HepG2 (cell line): ENCODE measurements around the gene APOL2. TPM values are rescaled to one million over a fixed set of nuclear protein-coding genes. Genes with fewer than 3 reads are reported as not detected.

ENCODE experiments used
- ATAC-seq: fragments of 200-7000 bp; cut with Tn5 transposase; 3 replicates; pipeline ENCODE4 v1.9.1; 2020; ENCODE audit warnings: mild to moderate bottlenecking, moderate library complexity
- BruUV-seq: library from RNA; stranded (reverse); fragments of 400-500 nt; replicated peaks from 2 replicates; lab custom pipeline; 2021; lab: Mats Ljungman, UMichigan
- CTCF ChIA-PET: fragments of 300-600 bp; formaldehyde crosslinking; extraction: SDS; loops from one replicate; lab custom pipeline; 2021; ENCODE audit warnings: low total read pairs, inconsistent platforms, low intra/inter-chr PET ratio; lab: Yijun Ruan, JAX
- POLR2A ChIA-PET: fragments of 350-600 bp; sonication (Branson Sonifier 250); formaldehyde crosslinking; loops from one replicate; lab custom pipeline; 2020; ENCODE audit warnings: antibody characterized with exemption, inconsistent platforms; lab: Yijun Ruan, JAX
- DNase-seq: peaks from one replicate; pipeline ENCODE4 v3.0.0-alpha.2; 2015; ENCODE audit warnings: low spot score
- FAIRE-seq: peaks from 3 replicates; lab custom pipeline; 2011; peaks lifted over from hg19 to GRCh38; lab: Jason Lieb, UNC
- H2AFZ ChIP-seq: one replicate; pipeline ENCODE4 v1.6.1; 2011; ENCODE audit warnings: low read length, inconsistent platforms
- H3K27ac ChIP-seq: fragments of 300-600 bp; 3 replicates; pipeline ENCODE4 v1.8.0; 2011; ENCODE audit warnings: mixed run types, mild to moderate bottlenecking, mixed read lengths, low read length, inconsistent platforms; ENCODE audit not compliant: insufficient read depth; ENCODE audit errors: extremely low read length
- H3K27me3 ChIP-seq, 2 experiments: fragments of 200-600 bp in 1 of 2; 2 replicates in 1 of 2; 3 replicates in 1 of 2; pipeline versions ENCODE4 v1.6.0 to v1.8.0; 2011; ENCODE audit warnings: low read length in 2 of 2, mild to moderate bottlenecking in 2 of 2, moderate library complexity in 2 of 2, inconsistent platforms in 1 of 2; ENCODE audit not compliant: insufficient read depth in 2 of 2, control insufficient read depth in 1 of 2
- H3K36me3 ChIP-seq, 2 experiments: fragments of 200-600 bp in 1 of 2; replicated peaks in 1 of 2; 2 replicates in 1 of 2; 3 replicates in 1 of 2; pipeline versions ENCODE4 v1.5.1 to v1.8.0; 2011; ENCODE audit warnings: low read length in 2 of 2, inconsistent platforms in 1 of 2; ENCODE audit not compliant: insufficient read depth in 2 of 2, control insufficient read depth in 1 of 2
- H3K4me1 ChIP-seq: 2 replicates; pipeline ENCODE4 v1.5.1; 2012; ENCODE audit warnings: low read length, inconsistent platforms; ENCODE audit not compliant: insufficient read depth
- H3K4me2 ChIP-seq: 2 replicates; pipeline ENCODE4 v1.6.0; 2011; ENCODE audit warnings: low read depth, low read length, inconsistent platforms
- H3K4me3 ChIP-seq, 3 experiments: fragments of 200-600 bp in 1 of 3; sonication (generic), shearing (Covaris generic) in 1 of 3; replicated peaks in 1 of 3; 2 replicates each; pipeline ENCODE4 v1.5.1; 2011 to 2016; ENCODE audit warnings: low read length in 3 of 3, inconsistent platforms in 2 of 3, low read depth in 2 of 3, mild to moderate bottlenecking in 2 of 3, control low read depth in 1 of 3, mixed read lengths in 1 of 3; ENCODE audit not compliant: insufficient read depth in 1 of 3
- H3K79me2 ChIP-seq: one replicate; pipeline ENCODE4 v1.6.1; 2011; ENCODE audit warnings: low read length, inconsistent platforms; ENCODE audit not compliant: insufficient read depth
- H3K9ac ChIP-seq: 2 replicates; pipeline ENCODE4 v1.6.0; 2011; ENCODE audit warnings: mild to moderate bottlenecking, low read depth, low read length, inconsistent platforms; ENCODE audit not compliant: insufficient read depth
- H3K9me3 ChIP-seq: 2 replicates; pipeline ENCODE4 v1.5.1; 2012; ENCODE audit warnings: mild to moderate bottlenecking, low read length
- H4K20me1 ChIP-seq: 2 replicates; pipeline ENCODE4 v1.6.0; 2011; ENCODE audit warnings: inconsistent platforms, mild to moderate bottlenecking, low read length, moderate library complexity; ENCODE audit not compliant: insufficient read depth
- ARHGAP35 ChIP-seq: sonication (generic); formaldehyde crosslinking; IDR thresholded peaks from 2 replicates; pipeline ENCODE4 v1.9.0; 2022; ENCODE audit warnings: mild to moderate bottlenecking, inconsistent platforms, moderate library complexity, missing genetic modification reagents, borderline replicate concordance
- SMYD3 ChIP-seq: sonication (generic); formaldehyde crosslinking; IDR thresholded peaks from 2 replicates; pipeline ENCODE4 v1.8.1; 2023; ENCODE audit warnings: mild to moderate bottlenecking, missing genetic modification reagents
- TBX2 ChIP-seq: sonication (generic); formaldehyde crosslinking; IDR thresholded peaks from 2 replicates; pipeline ENCODE4 v1.5.0; 2020; ENCODE audit warnings: missing genetic modification reagents, mild to moderate bottlenecking, borderline replicate concordance
- ZBTB21 ChIP-seq: sonication (generic); formaldehyde crosslinking; IDR thresholded peaks from 2 replicates; pipeline ENCODE4 v1.4.0; 2020; ENCODE audit warnings: missing genetic modification reagents
- ZNF773 ChIP-seq: sonication (generic); formaldehyde crosslinking; IDR thresholded peaks from 2 replicates; pipeline ENCODE4 v1.4.0; 2020; ENCODE audit warnings: missing genetic modification reagents, borderline replicate concordance
- ZNF776 ChIP-seq: sonication (generic); formaldehyde crosslinking; IDR thresholded peaks from 2 replicates; pipeline ENCODE4 v1.4.0; 2020; ENCODE audit warnings: mild to moderate bottlenecking, missing genetic modification reagents
- WGBS: methylation state at CpG from one replicate; pipeline ENCODE4 v1.1.6; 2017; ENCODE audit warnings: low lambda C conversion rate; 5-methylcytosine and 5-hydroxymethylcytosine counted together
- in situ Hi-C: cut with HindIII; loops from 2 replicates; pipeline ENCODE4 v1.10.0; 2017; ENCODE audit warnings: low pct_unique_long_range_greater_than_20kb; ENCODE audit not compliant: extremely low pct_ligation_motif_present
- intact Hi-C: fragments of 100-400 bp; cut with micrococcal nuclease; formaldehyde crosslinking; loops from one replicate; pipeline ENCODE4 v1.10.0; 2022; ENCODE audit not compliant: unreplicated experiment
- polyA plus RNA-seq, 8 experiments: library from polyadenylated mRNA; depleted of rRNA in 3 of 8; stranded (reverse) in 7 of 8; unstranded in 1 of 8; fragments of >200 nt; fragmentation: Illumina TruSeq in 4 of 8; extraction: Trizol in 4 of 8; gene quantifications; 2 replicates each; pipeline versions ENCODE4 v1.2.1 to v1.2.3, GENCODE V29; 2011 to 2016; ENCODE audit warnings: low read depth in 4 of 8, missing spikeins in 1 of 8, mixed read lengths in 1 of 8; ENCODE audit not compliant: insufficient read depth in 1 of 8
- total RNA-seq, 5 experiments: library from RNA; depleted of rRNA; stranded (reverse); fragments of >200 nt; fragmentation: Illumina TruSeq; extraction: Trizol; gene quantifications; 2 replicates each; pipeline ENCODE4 v1.2.3, GENCODE V29; 2016; ENCODE audit warnings: low read depth in 1 of 5
- TF ChIP-seq, protein P1 (sequence below): sonication (generic); formaldehyde crosslinking; IDR thresholded peaks from 2 replicates; pipeline ENCODE4 v1.5.0; 2020; ENCODE audit warnings: mild to moderate bottlenecking, missing genetic modification reagents
- TF ChIP-seq, protein P2 (sequence below): sonication (generic); formaldehyde crosslinking; IDR thresholded peaks from 2 replicates; pipeline ENCODE4 v1.5.0; 2020; ENCODE audit warnings: mild to moderate bottlenecking, missing genetic modification reagents
- TF ChIP-seq, protein P3 (sequence below): sonication (generic); formaldehyde crosslinking; IDR thresholded peaks from 2 replicates; pipeline ENCODE4 v1.4.0; 2020; ENCODE audit warnings: mild to moderate bottlenecking, missing genetic modification reagents, borderline replicate concordance
- TF ChIP-seq, protein P4 (sequence below): sonication (generic); formaldehyde crosslinking; IDR thresholded peaks from 2 replicates; pipeline ENCODE4 v1.4.0; 2020; ENCODE audit warnings: mild to moderate bottlenecking, missing genetic modification reagents

Gene APOL2
- total and polyA plus RNA-seq, 2 of the 13 experiments (the other 11 are each of a cell fraction or from before 2014, with no cell fraction given) = 28.7 to 51.2 TPM

DNA sequence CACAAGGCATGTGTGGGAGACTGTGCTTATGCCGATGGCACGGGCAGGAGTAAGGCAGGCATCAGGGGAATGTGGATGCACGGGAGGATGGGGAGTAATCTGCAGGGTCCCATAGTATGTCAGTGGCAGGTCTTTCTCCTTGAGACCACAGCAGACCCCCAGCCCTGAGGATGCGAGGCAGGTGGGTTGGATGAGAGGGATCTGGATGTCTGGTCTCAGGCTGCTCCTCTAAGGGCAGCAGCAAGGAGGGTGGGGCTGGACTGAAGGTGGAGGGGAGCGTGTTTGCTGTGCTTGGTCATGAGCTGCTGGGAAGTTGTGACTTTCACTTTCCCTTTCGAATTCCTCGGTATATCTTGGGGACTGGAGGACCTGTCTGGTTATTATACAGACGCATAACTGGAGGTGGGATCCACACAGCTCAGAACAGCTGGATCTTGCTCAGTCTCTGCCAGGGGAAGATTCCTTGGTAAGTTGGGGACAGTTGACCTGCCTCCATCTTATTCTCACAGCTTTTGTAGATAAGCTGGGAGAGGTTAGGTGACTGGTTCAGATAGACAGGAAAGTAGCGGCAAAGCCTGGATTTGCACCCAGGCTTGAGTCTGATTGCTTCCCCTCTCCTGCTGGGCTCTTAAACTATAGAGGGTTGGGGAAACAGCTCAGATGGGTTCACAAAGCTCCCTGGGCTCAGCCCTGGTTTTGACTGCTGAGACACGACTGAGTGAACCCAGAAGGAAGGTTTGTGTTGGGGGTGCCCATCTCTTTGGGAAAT is 13.6 kb upstream of the APOL2 start, which contains the start of gene APOL1:
Gene APOL1, plus strand, starts transcription at position 380 of the 769 bp plus-strand sequence. CDS start 1,823 bp downstream, outside the sequence.
- Histone ChIP-seq H3K4me3 (peak within 1 kb of the TSS; percentile 69 to 82 (median 71)), H3K27me3 (no peaks in the 10 kb centered on the region; a peak in 1 of 5 replicates), H4K20me1 (no peaks in the 10 kb centered on the region), H3K9me3 (no peaks in the 10 kb centered on the region), H3K79me2 (peaks cover 34% of the 10 kb centered on the region), H3K9ac (peak within 1 kb of the TSS; percentile 80), H2AFZ (no peak within 1 kb of the TSS), H3K27ac (peak within 1 kb of the TSS; percentile 90), H3K36me3 (peaks cover 3 to 24% of the 10 kb centered on the region in 2 experiments; a peak in 3 of 5 replicates), H3K4me1 (peaks cover 98% of the 10 kb centered on the region), H3K4me2 (peak within 1 kb of the TSS; percentile 99)
- in situ Hi-C loops (no loop called here), intact Hi-C loops (no loop called here)
- ATAC-seq = peak; percentile 73
- ChIA-PET CTCF (no interaction called here), POLR2A (interaction anchor here (0.8 to 7.0 kb wide), 8 partner anchors 9 to 254 kb away, joined by 3 to 102 read pairs (median 6); partner anchors contain the start of genes APOL2 and FOXRED2)
- FAIRE-seq = peak; percentile 93
- DNase-seq = peak; percentile 63
- BruUV-seq = no TSS peak
- WGBS = 5% methylated on average over 10 of the region's 10 CpGs
- TF ChIP-seq SMYD3 (CRISPR knock-in tag) (0 out of 2 replicates have a peak, but pooled peaks have one; percentile 39), ARHGAP35 (CRISPR knock-in tag) (no peak), ZNF773 (CRISPR knock-in tag) (no peak), TBX2 (peak; percentile 54; the same call in 1 of the 2 replicates), ZNF776 (CRISPR knock-in tag) (no peak), ZBTB21 (no peak)
- TF ChIP-seq, protein P1, sequence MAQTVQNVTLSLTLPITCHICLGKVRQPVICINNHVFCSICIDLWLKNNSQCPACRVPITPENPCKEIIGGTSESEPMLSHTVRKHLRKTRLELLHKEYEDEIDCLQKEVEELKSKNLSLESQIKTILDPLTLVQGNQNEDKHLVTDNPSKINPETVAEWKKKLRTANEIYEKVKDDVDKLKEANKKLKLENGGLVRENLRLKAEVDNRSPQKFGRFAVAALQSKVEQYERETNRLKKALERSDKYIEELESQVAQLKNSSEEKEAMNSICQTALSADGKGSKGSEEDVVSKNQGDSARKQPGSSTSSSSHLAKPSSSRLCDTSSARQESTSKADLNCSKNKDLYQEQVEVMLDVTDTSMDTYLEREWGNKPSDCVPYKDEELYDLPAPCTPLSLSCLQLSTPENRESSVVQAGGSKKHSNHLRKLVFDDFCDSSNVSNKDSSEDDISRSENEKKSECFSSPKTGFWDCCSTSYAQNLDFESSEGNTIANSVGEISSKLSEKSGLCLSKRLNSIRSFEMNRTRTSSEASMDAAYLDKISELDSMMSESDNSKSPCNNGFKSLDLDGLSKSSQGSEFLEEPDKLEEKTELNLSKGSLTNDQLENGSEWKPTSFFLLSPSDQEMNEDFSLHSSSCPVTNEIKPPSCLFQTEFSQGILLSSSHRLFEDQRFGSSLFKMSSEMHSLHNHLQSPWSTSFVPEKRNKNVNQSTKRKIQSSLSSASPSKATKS (CRISPR knock-in tag) = no peak
- TF ChIP-seq, protein P2, sequence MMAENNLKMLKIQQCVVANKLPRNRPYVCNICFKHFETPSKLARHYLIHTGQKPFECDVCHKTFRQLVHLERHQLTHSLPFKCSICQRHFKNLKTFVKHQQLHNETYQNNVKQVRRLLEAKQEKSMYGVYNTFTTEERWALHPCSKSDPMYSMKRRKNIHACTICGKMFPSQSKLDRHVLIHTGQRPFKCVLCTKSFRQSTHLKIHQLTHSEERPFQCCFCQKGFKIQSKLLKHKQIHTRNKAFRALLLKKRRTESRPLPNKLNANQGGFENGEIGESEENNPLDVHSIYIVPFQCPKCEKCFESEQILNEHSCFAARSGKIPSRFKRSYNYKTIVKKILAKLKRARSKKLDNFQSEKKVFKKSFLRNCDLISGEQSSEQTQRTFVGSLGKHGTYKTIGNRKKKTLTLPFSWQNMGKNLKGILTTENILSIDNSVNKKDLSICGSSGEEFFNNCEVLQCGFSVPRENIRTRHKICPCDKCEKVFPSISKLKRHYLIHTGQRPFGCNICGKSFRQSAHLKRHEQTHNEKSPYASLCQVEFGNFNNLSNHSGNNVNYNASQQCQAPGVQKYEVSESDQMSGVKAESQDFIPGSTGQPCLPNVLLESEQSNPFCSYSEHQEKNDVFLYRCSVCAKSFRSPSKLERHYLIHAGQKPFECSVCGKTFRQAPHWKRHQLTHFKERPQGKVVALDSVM = no peak
- TF ChIP-seq, protein P3, sequence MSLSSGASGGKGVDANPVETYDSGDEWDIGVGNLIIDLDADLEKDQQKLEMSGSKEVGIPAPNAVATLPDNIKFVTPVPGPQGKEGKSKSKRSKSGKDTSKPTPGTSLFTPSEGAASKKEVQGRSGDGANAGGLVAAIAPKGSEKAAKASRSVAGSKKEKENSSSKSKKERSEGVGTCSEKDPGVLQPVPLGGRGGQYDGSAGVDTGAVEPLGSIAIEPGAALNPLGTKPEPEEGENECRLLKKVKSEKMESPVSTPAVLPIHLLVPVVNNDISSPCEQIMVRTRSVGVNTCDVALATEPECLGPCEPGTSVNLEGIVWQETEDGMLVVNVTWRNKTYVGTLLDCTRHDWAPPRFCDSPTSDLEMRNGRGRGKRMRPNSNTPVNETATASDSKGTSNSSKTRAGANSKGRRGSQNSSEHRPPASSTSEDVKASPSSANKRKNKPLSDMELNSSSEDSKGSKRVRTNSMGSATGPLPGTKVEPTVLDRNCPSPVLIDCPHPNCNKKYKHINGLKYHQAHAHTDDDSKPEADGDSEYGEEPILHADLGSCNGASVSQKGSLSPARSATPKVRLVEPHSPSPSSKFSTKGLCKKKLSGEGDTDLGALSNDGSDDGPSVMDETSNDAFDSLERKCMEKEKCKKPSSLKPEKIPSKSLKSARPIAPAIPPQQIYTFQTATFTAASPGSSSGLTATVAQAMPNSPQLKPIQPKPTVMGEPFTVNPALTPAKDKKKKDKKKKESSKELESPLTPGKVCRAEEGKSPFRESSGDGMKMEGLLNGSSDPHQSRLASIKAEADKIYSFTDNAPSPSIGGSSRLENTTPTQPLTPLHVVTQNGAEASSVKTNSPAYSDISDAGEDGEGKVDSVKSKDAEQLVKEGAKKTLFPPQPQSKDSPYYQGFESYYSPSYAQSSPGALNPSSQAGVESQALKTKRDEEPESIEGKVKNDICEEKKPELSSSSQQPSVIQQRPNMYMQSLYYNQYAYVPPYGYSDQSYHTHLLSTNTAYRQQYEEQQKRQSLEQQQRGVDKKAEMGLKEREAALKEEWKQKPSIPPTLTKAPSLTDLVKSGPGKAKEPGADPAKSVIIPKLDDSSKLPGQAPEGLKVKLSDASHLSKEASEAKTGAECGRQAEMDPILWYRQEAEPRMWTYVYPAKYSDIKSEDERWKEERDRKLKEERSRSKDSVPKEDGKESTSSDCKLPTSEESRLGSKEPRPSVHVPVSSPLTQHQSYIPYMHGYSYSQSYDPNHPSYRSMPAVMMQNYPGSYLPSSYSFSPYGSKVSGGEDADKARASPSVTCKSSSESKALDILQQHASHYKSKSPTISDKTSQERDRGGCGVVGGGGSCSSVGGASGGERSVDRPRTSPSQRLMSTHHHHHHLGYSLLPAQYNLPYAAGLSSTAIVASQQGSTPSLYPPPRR = peak; percentile 53; the same call in 1 of the 2 replicates
- TF ChIP-seq, protein P4, sequence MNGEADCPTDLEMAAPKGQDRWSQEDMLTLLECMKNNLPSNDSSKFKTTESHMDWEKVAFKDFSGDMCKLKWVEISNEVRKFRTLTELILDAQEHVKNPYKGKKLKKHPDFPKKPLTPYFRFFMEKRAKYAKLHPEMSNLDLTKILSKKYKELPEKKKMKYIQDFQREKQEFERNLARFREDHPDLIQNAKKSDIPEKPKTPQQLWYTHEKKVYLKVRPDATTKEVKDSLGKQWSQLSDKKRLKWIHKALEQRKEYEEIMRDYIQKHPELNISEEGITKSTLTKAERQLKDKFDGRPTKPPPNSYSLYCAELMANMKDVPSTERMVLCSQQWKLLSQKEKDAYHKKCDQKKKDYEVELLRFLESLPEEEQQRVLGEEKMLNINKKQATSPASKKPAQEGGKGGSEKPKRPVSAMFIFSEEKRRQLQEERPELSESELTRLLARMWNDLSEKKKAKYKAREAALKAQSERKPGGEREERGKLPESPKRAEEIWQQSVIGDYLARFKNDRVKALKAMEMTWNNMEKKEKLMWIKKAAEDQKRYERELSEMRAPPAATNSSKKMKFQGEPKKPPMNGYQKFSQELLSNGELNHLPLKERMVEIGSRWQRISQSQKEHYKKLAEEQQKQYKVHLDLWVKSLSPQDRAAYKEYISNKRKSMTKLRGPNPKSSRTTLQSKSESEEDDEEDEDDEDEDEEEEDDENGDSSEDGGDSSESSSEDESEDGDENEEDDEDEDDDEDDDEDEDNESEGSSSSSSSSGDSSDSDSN = no peak
